ENCODE measurements around the gene RAF1.
"Not testable (repeated sequence)": the region's sequence is repeated elsewhere in the genome, so short reads cannot be mapped to it uniquely, and the experiment has no call there.

Gene RAF1

DNA sequence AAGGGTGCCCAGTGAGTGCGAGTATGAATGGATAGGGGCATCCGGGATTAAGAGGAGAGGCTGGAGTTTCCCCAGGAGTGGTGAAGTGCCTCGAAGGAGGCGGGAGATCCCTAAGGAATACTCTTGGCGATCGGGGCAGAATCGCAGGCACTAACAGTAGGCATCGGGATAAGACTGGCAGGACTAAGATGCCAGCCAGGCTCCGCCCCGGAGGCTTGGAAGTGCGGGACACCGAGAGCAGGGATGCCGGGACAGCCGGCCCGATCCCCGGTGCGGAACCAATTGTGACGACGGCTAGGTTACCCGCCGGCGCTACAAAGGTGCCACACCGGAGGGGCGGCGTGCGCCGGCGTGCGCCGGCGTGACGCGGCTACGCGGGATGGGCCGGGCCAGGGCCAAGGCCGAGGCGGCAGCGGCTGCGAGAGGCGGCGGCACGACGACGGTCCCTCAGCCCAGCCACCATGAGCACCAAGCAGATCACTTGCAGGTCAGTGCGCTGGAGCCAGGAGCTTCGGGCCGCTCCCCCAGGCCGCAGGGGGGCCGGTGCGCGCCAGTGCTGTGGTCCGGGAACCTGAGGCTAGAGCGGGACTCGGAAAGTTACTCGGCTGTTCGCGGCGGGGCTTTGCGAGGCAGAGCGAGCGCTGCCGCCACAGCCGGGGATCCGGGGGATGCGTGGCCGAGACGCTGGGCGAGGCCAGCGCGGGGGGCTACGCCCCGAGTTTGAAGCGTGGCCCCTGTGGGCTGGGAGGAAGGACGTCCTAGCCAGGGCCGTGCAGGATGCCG is 107.0 kb downstream of the RAF1 start, which contains the start of gene MKRN2:
Gene MKRN2 (plus strand): TSS at position 398 of the 783 bp plus-strand sequence. CDS start 64 bp downstream, at position 462.
- peak; percentile 93 for DNase-seq

DNA sequence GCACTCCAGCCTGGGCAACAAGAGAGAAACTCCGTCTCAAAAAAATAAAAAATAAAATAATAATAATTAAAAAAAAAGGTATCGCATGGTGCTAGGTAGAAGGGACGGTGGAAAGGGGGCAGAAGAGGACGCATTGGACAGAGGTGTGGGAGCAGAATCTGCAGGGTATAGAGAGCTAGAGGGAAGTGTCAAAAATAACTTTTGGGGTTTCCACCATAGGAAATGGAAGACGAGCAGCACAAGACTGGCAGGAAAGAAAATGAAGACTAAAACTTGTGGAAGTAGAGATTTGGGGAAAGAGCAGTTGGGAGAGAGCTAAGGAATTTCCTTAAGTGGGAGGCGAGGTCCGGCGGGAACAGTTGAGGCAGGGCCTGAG is 107.6 kb downstream of the RAF1 start:
- no peak for DNase-seq

DNA sequence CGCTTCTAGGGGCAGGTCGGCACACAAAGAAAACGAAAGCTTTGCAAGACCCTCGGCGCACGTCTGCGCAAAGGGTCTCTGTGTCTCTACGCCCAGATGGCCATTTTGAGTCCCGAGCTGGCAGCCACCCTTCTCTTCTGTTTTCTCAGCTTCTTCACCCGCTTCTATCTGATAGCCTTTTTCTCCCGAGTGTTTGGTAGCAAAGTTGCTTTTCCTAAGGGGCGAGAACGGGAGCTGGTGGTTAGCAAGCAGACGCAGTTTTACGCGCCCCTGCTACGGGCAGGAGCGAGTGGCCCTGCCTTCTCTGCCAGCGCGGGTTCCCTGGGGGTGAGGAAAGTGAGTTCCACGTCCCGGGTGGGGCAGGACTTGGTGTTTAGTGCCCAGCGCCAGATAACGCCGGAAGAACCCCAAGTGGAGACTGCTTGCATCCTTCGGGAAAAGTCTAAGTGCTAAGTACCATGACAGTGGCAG is 110.0 kb downstream of the RAF1 start:
- peak; percentile 63 for DNase-seq

DNA sequence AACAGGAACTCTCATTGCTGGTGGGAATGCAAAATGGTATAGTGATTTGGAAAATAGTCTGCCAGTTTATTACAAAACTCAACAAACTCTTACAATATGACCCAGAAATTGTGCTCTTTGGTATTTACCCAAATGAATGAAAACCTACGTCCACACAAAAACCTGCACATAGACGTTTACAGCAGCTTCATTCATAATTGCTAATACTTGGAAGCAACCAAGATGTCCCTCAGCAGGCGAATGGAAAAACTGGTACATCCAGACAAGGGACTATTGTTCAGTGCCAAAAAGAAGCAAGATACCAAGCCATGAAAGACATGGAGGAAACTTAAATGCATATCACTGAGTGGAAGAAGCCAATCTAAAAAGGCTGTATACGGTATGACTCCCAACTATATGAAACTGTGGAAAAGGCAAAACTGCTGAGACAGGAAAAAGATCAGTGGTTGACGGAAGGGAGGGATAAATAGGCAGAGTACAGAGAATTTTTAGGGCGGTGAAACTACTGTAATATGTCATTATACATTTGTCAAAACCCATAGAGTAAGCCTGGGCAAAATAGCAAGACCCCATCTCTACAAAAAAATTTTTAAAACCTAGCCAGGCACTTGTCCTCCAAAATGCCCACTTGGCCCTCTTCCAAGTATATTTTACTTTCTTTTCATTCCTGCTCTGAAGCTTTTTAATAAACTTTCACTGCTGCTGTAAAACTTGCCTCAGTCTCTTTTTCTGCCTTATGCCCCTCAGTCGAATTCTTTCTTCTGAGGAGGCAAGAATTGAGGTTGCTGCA is 113.8 kb downstream of the RAF1 start:
- DNase-seq: no peak

DNA sequence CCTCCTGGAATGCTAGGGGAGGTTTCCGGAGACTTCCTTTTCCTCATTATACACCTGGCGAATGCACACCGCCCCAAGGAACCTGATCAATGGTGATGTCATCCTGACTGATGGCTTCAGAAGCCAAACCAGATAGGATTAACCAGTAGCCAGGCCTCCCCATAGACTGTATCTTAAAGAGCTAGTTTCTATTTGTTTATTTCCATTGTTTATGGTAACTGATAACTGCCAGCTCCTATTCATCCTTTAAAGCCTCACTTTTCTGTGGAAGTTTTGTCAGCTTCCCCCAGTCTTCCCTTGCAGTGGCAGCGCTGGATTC is 118.5 kb downstream of the RAF1 start, which contains the start of gene MKRN2OS:
Gene MKRN2OS (minus strand): TSS at position 27 of the 319 bp plus-strand sequence. CDS start 35 bp downstream, outside the sequence.
- DNase-seq: no peak

DNA sequence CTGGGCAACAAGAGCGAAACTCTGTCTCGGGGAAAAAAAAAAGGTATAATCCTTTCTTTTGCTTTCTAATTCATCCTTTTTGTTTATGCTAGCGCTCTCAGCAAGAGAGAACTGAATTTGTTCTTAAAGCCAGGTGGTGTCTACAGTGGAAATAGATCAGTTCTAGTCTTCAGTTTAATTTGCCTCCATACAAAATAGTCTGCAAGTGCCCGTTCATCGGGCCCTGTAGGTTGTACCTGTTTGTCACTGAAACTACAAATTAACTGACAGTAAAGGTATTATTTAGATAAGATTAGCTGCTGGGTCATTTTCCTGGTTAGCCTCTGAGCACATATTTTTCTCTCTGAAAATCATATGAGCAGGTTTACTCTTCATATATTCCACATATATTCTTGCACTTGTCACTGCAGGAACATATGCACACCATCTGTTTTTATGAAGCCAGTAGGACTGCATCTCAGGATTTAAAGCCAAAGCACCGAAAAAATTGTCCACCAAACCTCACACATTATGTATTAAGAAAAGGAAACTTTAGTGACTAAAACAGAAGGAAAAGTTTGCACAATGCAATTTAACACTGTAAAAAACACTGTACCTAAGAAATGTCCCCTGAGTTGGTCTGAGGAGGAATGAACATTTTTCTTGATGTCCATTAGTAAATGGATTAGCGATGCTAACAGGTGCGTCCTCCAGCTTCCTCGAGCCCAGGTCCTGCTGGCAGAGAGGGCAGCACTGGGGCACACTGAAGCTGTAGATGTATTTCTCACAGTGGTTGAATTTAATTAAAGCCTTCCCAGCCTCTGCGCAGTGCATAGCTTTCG is 119.1 kb downstream of the RAF1 start:
- DNase-seq: no peak

DNA sequence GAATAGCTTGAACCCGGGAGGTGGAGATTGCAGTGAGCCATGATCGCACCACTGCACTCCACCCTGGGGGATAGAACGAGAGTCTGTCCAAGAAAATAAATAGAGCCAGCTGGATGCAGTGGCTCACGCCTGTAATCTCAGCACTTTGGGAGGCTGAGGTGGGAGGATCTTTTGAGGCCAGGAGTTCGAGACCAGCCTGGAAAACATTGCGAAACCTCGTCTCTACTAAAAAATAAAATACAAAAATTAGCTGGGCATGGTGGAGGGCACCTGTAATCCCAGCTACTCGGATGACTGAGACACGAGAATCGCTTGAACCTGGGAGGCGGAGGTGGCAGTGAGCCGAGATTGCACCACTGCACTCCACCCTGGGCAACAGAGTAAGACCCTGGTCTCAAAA is 120.4 kb downstream of the RAF1 start:
- DNase-seq: not testable (repeated sequence)

DNA sequence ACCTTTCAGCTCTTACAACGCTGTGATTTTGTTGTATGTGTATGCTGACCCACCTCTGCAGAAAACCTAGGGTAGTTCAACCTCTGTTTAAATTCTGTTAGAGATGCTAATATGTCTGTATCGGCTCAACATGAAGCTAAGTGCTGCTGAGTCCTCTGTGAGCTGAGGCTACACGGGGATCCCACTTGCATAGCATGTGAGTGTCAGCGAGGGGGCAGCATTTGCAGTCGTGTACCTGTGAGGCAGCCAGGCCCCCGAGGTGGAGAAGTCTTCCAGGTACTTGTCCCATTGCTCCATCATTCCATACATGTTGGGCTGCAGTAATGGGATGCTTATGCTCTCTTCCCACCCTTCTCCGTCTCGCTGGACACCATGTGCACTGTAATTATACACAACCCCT is 122.3 kb downstream of the RAF1 start:
- DNase-seq: no peak

DNA sequence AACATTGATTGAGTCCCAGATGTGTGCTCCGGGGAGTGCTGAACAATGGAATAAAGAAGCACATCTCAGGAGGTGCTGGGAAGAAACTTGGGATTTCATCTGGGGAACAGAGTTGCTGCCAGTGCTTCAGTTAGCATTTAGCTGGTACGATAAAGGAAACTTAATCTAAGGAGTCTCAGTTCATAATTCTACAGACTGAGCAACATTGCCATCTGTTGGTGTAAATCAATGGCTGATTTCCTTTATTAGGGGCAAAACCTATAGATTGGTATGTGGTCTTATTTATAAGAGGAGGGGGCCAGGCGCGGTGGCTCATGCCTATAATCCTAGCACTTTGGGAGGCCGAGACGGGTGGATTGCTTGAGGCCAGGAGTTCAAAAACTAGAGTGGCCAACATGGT is 127.5 kb downstream of the RAF1 start:
- no peak for DNase-seq

All from right forelimb (tissue), 1 donor.